Kidney (tissue), 14 donors: ENCODE measurements around the gene PA2G4. TPM values are rescaled to one million over a fixed set of nuclear protein-coding genes. Genes with fewer than 3 reads are reported as not detected.
A peak's percentile ranks its signal among the peaks of the same experiment; 100 is the strongest.

Source experiments
- DNase-seq, 5 donors: peaks; one replicate each; pipeline ENCODE4 v3.0.0-alpha.2; 2013 to 2020
- FAIRE-seq: peaks from 2 replicates; lab custom pipeline; 2012; peaks lifted over from hg19 to GRCh38; lab: Jason Lieb, UNC
- H3K27ac ChIP-seq, 2 donors: one replicate each; pipeline ENCODE4 v1.7.0; 2013; ENCODE audit warnings: low read depth in 2 of 2, low read length in 2 of 2, inconsistent platforms in 1 of 2
- H3K27me3 ChIP-seq: one replicate; pipeline ENCODE4 v1.7.1; 2013; ENCODE audit warnings: low read length, inconsistent platforms; ENCODE audit not compliant: control insufficient read depth, insufficient read depth
- H3K36me3 ChIP-seq, 3 donors: one replicate each; pipeline versions ENCODE4 v1.7.0 to v1.7.1; 2013; ENCODE audit warnings: low read length in 3 of 3, control low read depth in 1 of 3, inconsistent platforms in 1 of 3; ENCODE audit not compliant: insufficient read depth in 3 of 3, control insufficient read depth in 2 of 3
- H3K4me1 ChIP-seq, 3 donors: one replicate each; pipeline versions ENCODE4 v1.7.0 to v1.7.1; 2013; ENCODE audit warnings: low read length in 3 of 3, inconsistent platforms in 1 of 3, low read depth in 1 of 3; ENCODE audit not compliant: control insufficient read depth in 2 of 3, insufficient read depth in 2 of 3
- H3K4me3 ChIP-seq, 3 donors: one replicate each; pipeline versions ENCODE4 v1.7.0 to v1.8.1; 2013; ENCODE audit warnings: low read length in 3 of 3, control low read depth in 1 of 3, inconsistent platforms in 1 of 3
- H3K9ac ChIP-seq, 3 donors: one replicate each; pipeline versions ENCODE4 v1.7.0 to v1.7.1; 2013; ENCODE audit warnings: low read length in 3 of 3, control low read depth in 1 of 3, inconsistent platforms in 1 of 3
- H3K9me3 ChIP-seq, 3 donors: one replicate each; pipeline versions ENCODE4 v1.7.0 to v1.7.1; 2013; ENCODE audit warnings: low read length in 3 of 3, control low read depth in 1 of 3, inconsistent platforms in 1 of 3; ENCODE audit not compliant: control insufficient read depth in 2 of 3, insufficient read depth in 1 of 3
- CTCF ChIP-seq: IDR thresholded peaks from 3 replicates; pipeline ENCODE4 v1.5.1; 2012; ENCODE audit warnings: mild to moderate bottlenecking, moderate library complexity, borderline replicate concordance; ENCODE audit not compliant: insufficient read depth; ENCODE audit errors: extremely low read depth
- intact Hi-C: fragments of 100-400 bp; cut with DNase I; formaldehyde crosslinking; loops from one replicate; pipeline ENCODE4 v1.11.1; 2022
- polyA plus RNA-seq: library from polyadenylated mRNA; stranded (reverse); fragments of 350-450 nt; fragmentation: Illumina TruSeq; extraction: RNeasy Lipid Tissue Mini Kit (QIAGEN cat#74804); gene quantifications from one replicate; pipeline ENCODE4 v1.2.3, GENCODE V29; 2014; ENCODE audit warnings: low read depth, low replicate concordance; ENCODE audit not compliant: insufficient read depth
- total RNA-seq: library from RNA; stranded (reverse); fragmentation: NEBNext Ultra II Directional; extraction: Animal tissue kit (Norgen Biotek cat#: 25700); gene quantifications from one replicate; pipeline ENCODE4 v1.2.1, GENCODE V29; 2021
- donor health status: control.
- donor health status: control.
- donor health status: control.
- donor health status: control.
- donor health status: control.
- donor health status: DM: yes; HTN: yes; CAD: no.
- donor health status: Normal renal cell carcinoma (clear cell type).

PA2G4 gene
- total and polyA plus RNA-seq, 2 donors from 2014 or later: 72.4 to 76.8 TPM

- H3K27ac ChIP-seq: peak within 1 kb of the TSS; percentile 87 to 97
- H3K9ac ChIP-seq: peak within 1 kb of the TSS; percentile 91 to 98 (median 97)
- H3K36me3 ChIP-seq: peaks cover 0 to 3% (median 0%) of the 10 kb centered on the region in 3 donors
- no peaks in the 10 kb centered on the region for H3K9me3 ChIP-seq
- H3K4me1 ChIP-seq: peaks cover 0 to 19% (median 15%) of the 10 kb centered on the region in 3 donors
- intact Hi-C loops: no loop called here
- peak within 1 kb of the TSS; percentile 91 to 99 (median 99) for H3K4me3 ChIP-seq
- DNase-seq: peak; percentile 99
- peak; percentile 54 for FAIRE-seq
- peak; percentile 60 for TF ChIP-seq CTCF
- no peaks in the 10 kb centered on the region for H3K27me3 ChIP-seq
These were observed 13.7 kb downstream of the PA2G4 start, which contains the start of gene ZC3H10 for GRCh38 chr12:56117778-56118687. Gene ZC3H10 (plus strand): TSS chr12:56118266. CDS start chr12:56120563, 2,297 bp downstream.

- H3K27me3 ChIP-seq: no peaks in the 10 kb centered on the region
- H3K27ac ChIP-seq: peak overlapping the region; percentile 87 to 93
- no peak for TF ChIP-seq CTCF
- H3K4me1 ChIP-seq: peaks cover 0 to 19% (median 15%) of the 10 kb centered on the region in 3 donors
- DNase-seq (peak in 1 of 5 donors; percentile 57), FAIRE-seq (no peak)
- intact Hi-C loops: no loop called here
- H3K9ac ChIP-seq: peak overlapping the region; percentile 82 to 98 (median 90)
- H3K9me3 ChIP-seq: no peaks in the 10 kb centered on the region
- H3K4me3 ChIP-seq: peak overlapping the region; percentile 56 to 99 (median 81)
- peaks cover 0 to 3% (median 0%) of the 10 kb centered on the region in 3 donors for H3K36me3 ChIP-seq
These were observed 14.5 kb downstream of the PA2G4 start for GRCh38 chr12:56118688-56119357.

- H3K9ac ChIP-seq: peak overlapping the region in 2 of 3 donors; percentile 90 to 98
- H3K27ac ChIP-seq: peak overlapping the region; percentile 87 to 93
- H3K4me1 ChIP-seq: peaks cover 0 to 19% (median 15%) of the 10 kb centered on the region in 3 donors
- peak; percentile 86 for TF ChIP-seq CTCF
- H3K36me3 ChIP-seq: peaks cover 0 to 3% (median 0%) of the 10 kb centered on the region in 3 donors
- no peaks in the 10 kb centered on the region for H3K27me3 ChIP-seq
- peak; percentile 88 to 97 (median 89) for DNase-seq
- H3K9me3 ChIP-seq: no peaks in the 10 kb centered on the region
- no peak for FAIRE-seq
- peak overlapping the region in 2 of 3 donors; percentile 81 to 99 for H3K4me3 ChIP-seq
- intact Hi-C loops: no loop called here
These were observed 15.0 kb downstream of the PA2G4 start for GRCh38 chr12:56119361-56119796.
